ENCODE results near the gene NUP43.

DNA sequence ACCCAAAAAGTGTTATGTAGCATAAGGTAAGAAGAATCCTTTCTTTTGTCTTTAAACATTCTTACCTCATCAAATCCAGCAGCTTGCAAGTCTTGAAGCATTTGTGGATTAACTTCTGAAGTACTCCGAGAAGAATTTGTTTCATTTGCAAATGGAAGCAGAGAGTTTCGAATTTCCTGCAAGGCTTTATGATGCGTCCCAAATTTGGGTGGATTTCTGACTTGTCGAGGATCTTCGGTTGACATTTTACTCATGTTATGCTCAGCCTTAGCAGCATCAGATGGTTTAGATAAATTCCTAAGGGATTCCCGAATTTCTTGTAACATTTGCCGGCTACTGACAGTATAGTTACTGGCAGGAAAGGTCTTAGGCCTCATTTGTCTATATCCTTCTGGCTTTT lies 44.6 kb downstream of the NUP43 start:
- TF ChIP-seq, protein P1, sequence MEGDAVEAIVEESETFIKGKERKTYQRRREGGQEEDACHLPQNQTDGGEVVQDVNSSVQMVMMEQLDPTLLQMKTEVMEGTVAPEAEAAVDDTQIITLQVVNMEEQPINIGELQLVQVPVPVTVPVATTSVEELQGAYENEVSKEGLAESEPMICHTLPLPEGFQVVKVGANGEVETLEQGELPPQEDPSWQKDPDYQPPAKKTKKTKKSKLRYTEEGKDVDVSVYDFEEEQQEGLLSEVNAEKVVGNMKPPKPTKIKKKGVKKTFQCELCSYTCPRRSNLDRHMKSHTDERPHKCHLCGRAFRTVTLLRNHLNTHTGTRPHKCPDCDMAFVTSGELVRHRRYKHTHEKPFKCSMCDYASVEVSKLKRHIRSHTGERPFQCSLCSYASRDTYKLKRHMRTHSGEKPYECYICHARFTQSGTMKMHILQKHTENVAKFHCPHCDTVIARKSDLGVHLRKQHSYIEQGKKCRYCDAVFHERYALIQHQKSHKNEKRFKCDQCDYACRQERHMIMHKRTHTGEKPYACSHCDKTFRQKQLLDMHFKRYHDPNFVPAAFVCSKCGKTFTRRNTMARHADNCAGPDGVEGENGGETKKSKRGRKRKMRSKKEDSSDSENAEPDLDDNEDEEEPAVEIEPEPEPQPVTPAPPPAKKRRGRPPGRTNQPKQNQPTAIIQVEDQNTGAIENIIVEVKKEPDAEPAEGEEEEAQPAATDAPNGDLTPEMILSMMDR (IDR thresholded peaks at IDR 0.05; ENCODE audit: low read depth, low read length): no peak
- TF ChIP-seq POLR2A (IDR thresholded peaks at IDR 0.05; ENCODE audit: extremely low read depth, insufficient read length) (no peak), MYC (IDR thresholded peaks at IDR 0.05; ENCODE audit: low read depth, low read length) (no peak)

Data from NB4 (cell line).